HG02759 (cell line): ENCODE results near the gene CCDC47.

ENCODE experiments used
- ATAC-seq: cut with Tn5 transposase; IDR thresholded peaks from one replicate; pipeline ENCODE4 v1.9.1; 2021; ENCODE audit warnings: mild to moderate bottlenecking, moderate library complexity; ENCODE audit not compliant: unreplicated experiment

Gene CCDC47

DNA sequence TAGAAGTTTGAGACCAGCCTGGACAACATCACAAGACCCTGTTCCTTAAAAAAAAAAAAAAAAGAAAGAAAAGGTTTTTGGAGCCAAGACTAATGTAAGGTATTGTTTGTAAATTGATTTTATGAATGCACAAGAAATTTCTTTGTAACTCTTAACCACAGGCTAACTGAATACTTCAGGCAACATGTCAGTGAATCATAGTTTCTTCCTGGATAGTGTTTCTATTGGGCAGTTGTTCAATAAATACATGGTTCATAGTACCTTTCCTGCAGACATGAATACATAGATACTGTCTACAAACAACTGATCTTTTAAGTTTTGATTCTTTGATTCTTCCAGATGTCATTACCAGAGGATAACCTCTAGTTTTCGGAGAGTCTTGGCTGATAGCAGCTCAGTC lies 12.2 kb upstream of the CCDC47 start:
- ATAC-seq: no peak

DNA sequence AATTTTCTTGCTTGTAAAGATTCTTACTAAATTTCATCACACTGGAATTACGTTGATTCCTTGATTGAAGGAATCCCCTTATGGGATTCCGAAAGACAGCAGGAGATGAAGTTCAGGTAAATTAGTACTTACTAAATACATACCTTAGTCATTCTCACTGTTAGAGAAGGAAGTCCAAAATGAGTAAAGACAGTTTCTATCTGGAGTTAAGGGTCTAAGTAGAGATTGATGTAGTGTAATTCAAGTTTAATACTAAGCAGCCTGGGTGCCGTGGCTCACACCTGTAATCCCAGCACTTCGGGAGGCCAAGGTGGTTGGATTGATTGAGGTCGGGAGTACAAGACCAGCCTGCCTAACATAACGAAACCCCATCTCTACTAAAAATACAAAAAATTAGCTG lies 10.1 kb upstream of the CCDC47 start:
- ATAC-seq: no peak

DNA sequence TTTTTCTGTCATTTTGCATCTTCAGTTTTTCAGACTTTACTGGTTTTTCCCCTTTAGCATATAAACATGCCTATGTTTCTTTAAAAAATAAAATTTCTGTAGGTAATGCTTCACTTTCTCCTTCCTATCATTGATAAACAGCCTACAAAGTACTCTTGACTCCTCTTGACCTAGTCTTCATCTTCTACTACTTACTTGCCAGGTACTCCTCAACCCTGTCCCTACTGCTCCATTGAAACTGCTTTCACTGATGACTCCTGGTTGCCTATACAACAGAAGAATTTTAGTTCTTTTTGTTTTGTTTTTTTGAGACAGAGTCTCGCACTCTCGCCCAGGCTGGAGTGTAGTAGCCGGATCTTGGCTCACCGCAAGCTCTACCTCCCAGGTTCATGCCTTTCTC lies 7.5 kb upstream of the CCDC47 start:
- ATAC-seq: no peak

DNA sequence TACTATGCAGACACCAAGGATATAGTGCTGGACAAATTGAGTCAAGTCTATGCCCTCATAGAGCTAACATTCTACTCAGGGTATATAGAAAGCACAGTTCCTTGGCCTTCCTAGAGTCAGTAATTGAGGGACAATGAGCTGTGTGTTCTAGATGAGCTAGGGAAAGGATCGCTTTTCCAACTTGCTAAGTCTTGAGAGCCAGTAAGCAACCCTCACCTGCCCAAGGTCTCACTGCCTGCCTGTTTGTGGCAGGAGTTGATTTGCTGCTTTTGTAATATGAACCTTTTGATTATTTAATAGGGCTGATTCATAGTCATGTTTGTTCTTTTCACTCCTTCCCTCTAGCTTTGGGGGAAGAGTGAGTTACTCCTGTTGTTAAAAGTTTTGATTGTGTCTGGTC lies 7.1 kb upstream of the CCDC47 start:
- ATAC-seq: no peak

- no peak for ATAC-seq
Observed at GRCh38 chr17:63775420-63775819, 2.0 kb upstream of the CCDC47 start.

GRCh38 chr17:63774969-63775265 lies 1.5 kb upstream of the CCDC47 start:
- no peak for ATAC-seq

DNA sequence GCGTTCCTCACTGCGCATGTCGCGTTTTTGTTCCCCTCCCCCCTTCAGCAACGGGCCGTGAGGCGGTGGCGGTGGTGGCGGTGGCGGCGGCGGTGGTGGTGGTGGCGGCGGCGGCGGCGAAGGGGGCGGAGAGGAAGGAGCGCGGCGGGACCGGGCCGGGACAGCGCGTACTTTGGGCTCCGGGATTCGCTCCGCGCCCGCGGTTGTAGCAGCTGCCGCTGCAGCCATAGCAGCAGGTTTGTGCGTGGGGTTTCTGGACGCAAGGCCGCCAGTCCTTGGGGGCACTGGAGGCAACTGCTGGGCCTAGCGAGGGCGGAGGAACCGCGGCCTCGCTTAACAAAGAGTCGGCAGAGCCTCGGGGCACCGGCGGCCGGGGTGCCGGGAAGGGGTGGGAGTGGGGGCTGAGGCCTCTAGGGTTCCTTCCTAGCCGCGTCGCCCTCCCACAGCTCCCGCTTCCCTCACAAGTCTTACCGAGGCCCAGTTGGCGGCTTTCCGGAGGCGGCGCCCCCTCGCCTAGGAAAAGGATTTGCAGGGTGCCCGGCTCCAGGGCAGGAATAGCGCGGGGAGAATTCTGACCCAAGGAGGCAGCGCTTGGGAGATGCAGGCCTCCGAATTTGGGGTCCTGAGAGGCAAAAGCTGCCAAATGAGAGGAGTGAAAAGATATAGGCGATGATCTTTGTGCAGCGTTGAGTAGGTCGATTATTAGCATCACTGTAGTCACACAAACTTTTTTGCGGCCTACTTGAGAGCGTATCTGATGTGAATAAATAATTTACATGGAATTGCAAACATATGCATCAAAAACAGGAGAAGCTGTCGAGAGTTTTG lies 958 bp upstream of the CCDC47 start, which contains the start of gene DDX42:
TSS of gene DDX42 (plus strand) at position 30 of the 828 bp plus-strand sequence. CDS start 12,880 bp downstream, outside the sequence.
- ATAC-seq: peak; percentile 11

GRCh38 chr17:63772801-63773271 lies 561 bp downstream of the CCDC47 start:
- ATAC-seq: no peak

- no peak for ATAC-seq
Observed at GRCh38 chr17:63768433-63768832, 5.0 kb downstream of the CCDC47 start.

DNA sequence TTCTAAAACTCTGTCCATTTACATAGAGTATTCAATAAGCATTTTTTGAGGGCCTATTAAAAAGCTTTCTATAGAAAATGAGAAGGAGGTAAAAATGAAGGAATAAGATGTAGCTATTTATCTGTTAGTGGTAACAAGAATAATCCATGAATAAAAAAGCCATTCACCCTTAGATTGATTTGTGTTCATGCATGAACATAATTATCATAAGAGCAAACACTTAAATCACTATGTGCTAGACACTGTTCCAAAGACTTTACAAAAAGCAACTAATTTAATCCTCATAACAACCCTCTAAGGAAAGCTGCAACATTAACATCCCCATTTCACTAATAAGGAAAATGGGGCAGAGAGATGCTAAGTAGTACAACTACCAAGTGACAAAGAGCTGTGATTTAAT lies 6.6 kb downstream of the CCDC47 start:
- no peak for ATAC-seq

DNA sequence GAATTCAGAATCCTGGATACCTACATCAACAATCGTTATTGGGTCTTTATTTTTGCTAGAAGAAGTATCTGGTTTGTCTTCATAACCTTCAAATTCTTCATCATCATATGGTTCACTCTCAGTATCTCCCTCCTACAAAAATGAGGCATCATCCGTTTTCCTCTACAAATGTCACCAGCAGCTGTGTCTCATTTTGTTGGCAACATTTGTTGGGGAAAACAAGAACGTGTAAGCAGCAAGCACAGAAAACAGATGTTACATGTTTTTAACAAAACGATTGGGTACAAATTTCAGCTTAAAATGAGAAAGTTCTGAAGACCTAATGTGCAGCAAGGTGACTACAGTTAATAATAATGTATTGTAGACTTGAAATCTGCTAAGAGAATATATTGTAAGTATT lies 8.7 kb downstream of the CCDC47 start:
- ATAC-seq: no peak

GRCh38 chr17:63762161-63763078 lies 11.0 kb downstream of the CCDC47 start:
- ATAC-seq: no peak

GRCh38 chr17:63760771-63761539 lies 12.4 kb downstream of the CCDC47 start:
- no peak for ATAC-seq

DNA sequence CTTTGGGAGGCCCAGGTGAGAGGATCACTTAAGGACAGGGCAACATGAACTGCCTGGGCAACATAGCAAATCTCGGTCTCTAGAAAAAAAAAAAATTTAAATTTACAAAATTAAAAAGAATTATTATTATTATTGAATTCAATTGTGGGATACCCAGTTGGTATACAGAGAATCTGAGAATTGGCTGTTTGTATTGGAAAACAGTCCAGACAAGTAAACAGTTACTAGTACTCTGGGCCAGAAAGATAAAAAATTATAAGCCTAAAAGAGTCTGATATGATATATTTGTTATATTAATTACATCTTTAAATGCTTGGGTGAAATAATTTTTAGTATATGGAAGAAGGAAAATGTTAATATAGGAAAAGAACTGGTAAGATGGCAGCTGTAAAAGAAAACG lies 15.0 kb downstream of the CCDC47 start:
- no peak for ATAC-seq

- ATAC-seq: no peak
Observed at GRCh38 chr17:63754046-63754445, 19.4 kb downstream of the CCDC47 start.

DNA sequence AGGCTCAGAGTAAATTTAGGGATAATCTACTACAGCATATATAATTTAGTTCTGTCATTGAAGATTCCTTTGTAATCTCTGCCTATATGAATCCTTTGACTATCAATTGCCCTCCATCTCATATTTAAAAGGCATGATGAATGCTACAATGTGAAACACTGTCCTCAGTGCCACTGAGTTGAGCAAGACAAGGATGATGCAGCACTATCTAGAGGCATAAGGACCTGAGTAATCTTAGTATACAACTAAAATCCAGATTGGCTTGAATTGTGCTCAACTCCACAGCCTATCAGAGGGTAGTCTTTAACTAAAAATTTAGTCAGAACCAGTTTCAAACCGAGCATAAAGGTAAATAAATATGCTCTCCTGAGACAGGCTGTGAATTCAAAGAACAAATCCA lies 20.2 kb downstream of the CCDC47 start:
- ATAC-seq: no peak

GRCh38 chr17:63752707-63753106 lies 20.7 kb downstream of the CCDC47 start:
- no peak for ATAC-seq

DNA sequence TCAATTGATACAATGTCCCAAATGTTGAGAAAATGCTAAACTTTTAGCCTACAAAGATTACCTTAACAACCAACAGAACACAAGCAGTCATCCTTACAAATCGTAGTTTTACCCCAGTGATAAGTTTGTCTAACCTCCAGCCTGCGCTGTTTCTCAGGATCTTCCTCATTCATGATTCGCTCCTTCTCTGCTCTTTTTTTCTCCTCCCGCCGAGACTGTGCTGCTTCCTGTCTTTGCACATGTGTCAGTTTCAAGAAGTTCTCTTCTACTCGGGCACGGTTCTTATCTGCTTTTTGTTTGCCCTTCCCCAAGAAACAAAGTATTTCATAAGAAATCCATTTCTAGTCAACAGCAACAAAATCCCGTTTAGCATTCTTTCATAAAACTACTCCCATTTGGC lies 21.6 kb downstream of the CCDC47 start:
- no peak for ATAC-seq

DNA sequence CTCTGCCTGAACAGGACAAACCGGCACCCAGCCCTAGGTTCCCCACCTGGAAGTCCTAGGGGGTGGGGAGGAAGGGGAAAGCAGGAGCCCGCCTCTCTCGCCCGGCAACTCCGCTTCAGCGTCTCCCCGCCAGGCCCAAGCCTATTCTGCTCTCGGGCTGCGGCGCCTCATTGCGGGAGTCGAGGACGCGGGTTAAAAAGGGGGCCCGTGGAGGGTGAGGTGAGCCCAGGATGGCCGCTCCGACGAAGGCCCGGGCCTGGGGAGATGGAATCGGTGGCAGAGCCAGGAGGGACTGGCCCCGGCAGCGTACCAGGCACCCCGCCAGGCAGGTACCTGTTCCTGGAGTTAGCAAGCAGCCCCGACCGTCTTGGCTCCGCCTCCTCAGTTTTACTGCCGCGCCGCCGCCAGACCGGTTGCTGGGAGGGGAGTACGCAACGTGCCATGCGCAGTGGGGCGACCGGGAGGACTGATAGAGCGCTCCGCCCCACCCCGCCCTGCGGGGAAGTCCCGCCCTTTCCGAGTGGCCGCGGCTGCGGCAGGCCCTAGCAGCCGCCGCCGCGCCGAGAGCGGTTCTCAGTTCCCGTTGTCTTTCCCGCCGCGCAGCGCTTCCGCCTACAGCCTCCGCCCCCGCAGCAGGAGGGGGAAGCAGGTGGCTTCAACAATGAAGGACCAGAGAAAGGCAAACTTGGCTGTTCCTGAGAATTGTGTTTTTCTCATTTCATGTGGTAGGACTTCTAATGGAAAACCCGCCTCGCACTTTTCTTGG lies 31.8 kb downstream of the CCDC47 start, which contains the start of gene STRADA:
TSS of gene STRADA (minus strand) at position 392 of the 766 bp plus-strand sequence. CDS start 13,430 bp downstream, outside the sequence.
- ATAC-seq: peak; percentile 92

DNA sequence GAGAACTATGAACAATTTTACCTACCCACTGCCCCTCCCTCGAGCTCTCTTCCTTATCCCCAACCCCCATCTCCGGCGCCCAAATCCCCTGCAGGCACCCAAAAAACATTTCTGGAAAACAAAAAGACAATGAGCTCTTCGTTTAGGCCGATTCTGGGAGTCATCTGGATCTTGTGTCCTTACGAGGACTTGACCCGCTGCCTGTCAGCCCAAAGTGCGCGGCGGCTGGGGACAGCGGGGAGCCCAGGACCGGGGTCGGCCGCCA lies 32.3 kb downstream of the CCDC47 start:
- peak; percentile 1 for ATAC-seq
